Breast epithelium (tissue), 4 donors: ENCODE data around the gene DCUN1D4. TPM values are rescaled to one million over a fixed set of nuclear protein-coding genes. Genes with fewer than 3 reads are reported as not detected.

Experiments used
- DNase-seq, 2 donors: peaks; one replicate each; pipeline ENCODE4 v3.0.0-alpha.2; 2019; ENCODE audit warnings: low spot score in 2 of 2
- H3K27ac ChIP-seq, 2 donors: fragments of 200-600 bp; sonication (generic) in 1 of 2; one replicate each; pipeline ENCODE4 v1.5.1; 2016 to 2019; ENCODE audit warnings: mild to moderate bottlenecking in 1 of 2
- H3K27me3 ChIP-seq, 2 donors: fragments of 200-600 bp; sonication (generic) in 1 of 2; one replicate each; pipeline versions ENCODE4 v1.5.1 to v1.6.0; 2017 to 2019; ENCODE audit warnings: control low read depth in 1 of 2, mild to moderate bottlenecking in 1 of 2
- H3K36me3 ChIP-seq: fragments of 200-600 bp; one replicate; pipeline ENCODE4 v1.5.1; 2019
- H3K4me1 ChIP-seq, 2 donors: fragments of 200-600 bp; sonication (generic); one replicate each; pipeline ENCODE4 v1.5.1; 2016 to 2019; ENCODE audit warnings: control low read depth in 1 of 2
- H3K4me3 ChIP-seq, 3 donors: fragments of 200-600 bp; sonication (generic); 1 replicate in 2 of 3; 2 replicates in 1 of 3; pipeline ENCODE4 v1.5.1; 2016 to 2019; ENCODE audit warnings: mild to moderate bottlenecking in 3 of 3, moderate library complexity in 2 of 3
- H3K9me3 ChIP-seq, 2 donors: fragments of 200-600 bp; sonication (generic) in 1 of 2; one replicate each; pipeline ENCODE4 v1.5.1; 2016 to 2019; ENCODE audit warnings: control low read depth in 1 of 2
- POLR2A ChIP-seq: fragments of 450-650 bp; IDR thresholded peaks from one replicate; pipeline ENCODE4 v1.6.1; 2016; ENCODE audit warnings: antibody characterized with exemption, mild to moderate bottlenecking, moderate library complexity
- POLR2AphosphoS5 ChIP-seq, 3 donors: sonication (generic); formaldehyde crosslinking; IDR thresholded peaks; one replicate each; pipeline ENCODE4 v1.6.1; 2017; ENCODE audit warnings: antibody characterized with exemption in 3 of 3
- intact Hi-C: fragments of 100-400 bp; cut with DNase I; formaldehyde crosslinking; loops from one replicate; pipeline ENCODE4 v1.15.1; 2023; ENCODE audit warnings: low total_unique reads
- total RNA-seq, 3 donors: library from RNA; depleted of rRNA; stranded (reverse); fragments of >200 nt; gene quantifications; one replicate each; pipeline ENCODE4 v1.1.0, GENCODE V29; 2016
- TF ChIP-seq, protein P1 (sequence below), 3 donors: fragments of 450-650 bp; IDR thresholded peaks; one replicate each; pipeline ENCODE4 v1.5.1; 2016 to 2017; ENCODE audit warnings: antibody characterized with exemption in 3 of 3, mild to moderate bottlenecking in 3 of 3, moderate library complexity in 3 of 3

The DCUN1D4 gene
- total RNA-seq, 3 donors from 2014 or later = 47.2 to 68.8 (median 57.4) TPM

DNA sequence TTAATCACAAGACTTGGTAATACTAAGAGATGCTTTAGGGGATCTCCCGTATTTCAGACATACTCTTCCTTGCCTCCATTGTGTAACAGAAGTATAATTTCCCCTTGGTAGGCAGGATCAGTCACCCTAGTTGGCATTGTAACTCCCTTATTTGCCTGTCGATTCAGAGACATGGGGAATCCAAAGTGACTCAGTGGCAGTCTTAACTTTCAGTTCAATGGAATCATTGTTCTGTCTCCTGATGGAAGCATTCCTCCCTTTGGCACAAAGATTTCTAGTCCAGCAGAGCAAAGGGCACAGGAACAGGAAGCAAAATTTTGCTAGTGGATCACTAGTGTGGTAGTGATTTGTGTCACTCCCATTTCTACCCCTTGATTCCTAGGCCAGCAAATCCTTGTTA lies 80.4 kb downstream of the DCUN1D4 start:
- Histone ChIP-seq H3K4me3 (no peak overlapping the region), H3K27me3 (no peaks in the 10 kb centered on the region), H3K27ac (no peak overlapping the region), H3K9me3 (peaks cover 0 to 6% of the 10 kb centered on the region in 2 donors), H3K36me3 (no peaks in the 10 kb centered on the region), H3K4me1 (no peaks in the 10 kb centered on the region)
- no peak for DNase-seq
- intact Hi-C loops = no loop called here
- TF ChIP-seq POLR2A = no peak
- no peak for TF ChIP-seq POLR2AphosphoS5 (IDR thresholded peaks at IDR 0.05)
- TF ChIP-seq, protein P1, sequence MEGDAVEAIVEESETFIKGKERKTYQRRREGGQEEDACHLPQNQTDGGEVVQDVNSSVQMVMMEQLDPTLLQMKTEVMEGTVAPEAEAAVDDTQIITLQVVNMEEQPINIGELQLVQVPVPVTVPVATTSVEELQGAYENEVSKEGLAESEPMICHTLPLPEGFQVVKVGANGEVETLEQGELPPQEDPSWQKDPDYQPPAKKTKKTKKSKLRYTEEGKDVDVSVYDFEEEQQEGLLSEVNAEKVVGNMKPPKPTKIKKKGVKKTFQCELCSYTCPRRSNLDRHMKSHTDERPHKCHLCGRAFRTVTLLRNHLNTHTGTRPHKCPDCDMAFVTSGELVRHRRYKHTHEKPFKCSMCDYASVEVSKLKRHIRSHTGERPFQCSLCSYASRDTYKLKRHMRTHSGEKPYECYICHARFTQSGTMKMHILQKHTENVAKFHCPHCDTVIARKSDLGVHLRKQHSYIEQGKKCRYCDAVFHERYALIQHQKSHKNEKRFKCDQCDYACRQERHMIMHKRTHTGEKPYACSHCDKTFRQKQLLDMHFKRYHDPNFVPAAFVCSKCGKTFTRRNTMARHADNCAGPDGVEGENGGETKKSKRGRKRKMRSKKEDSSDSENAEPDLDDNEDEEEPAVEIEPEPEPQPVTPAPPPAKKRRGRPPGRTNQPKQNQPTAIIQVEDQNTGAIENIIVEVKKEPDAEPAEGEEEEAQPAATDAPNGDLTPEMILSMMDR (IDR thresholded peaks at IDR 0.05) = no peak

DNA sequence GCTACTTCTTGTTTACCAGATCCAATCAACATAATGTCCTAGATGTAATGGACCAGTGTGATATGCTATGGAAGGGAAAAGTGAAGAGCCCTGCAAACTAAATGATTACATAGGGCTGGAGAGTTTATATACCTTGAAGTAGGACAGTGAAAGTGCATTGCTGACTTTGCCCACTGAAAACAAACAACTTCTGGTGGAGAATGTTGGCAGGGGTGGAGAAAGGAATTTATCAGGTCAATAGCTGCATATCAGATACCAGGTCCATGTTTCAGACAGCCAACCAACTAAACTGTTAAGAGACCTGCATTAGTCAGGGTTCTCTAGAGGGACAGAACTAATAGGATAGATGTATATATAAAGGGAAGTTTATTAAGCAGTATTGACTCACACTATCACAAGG lies 82.4 kb downstream of the DCUN1D4 start:
- no peak for DNase-seq
- no peaks in the 10 kb centered on the region for H3K36me3 ChIP-seq
- no peaks in the 10 kb centered on the region for H3K27me3 ChIP-seq
- intact Hi-C loops = no loop called here
- H3K9me3 ChIP-seq = peaks cover 0 to 4% of the 10 kb centered on the region in 2 donors
- H3K27ac ChIP-seq = no peak overlapping the region
- H3K4me3 ChIP-seq = no peak overlapping the region
- H3K4me1 ChIP-seq = no peaks in the 10 kb centered on the region
- TF ChIP-seq POLR2A (no peak), POLR2AphosphoS5 (IDR thresholded peaks at IDR 0.05) (no peak)
- TF ChIP-seq, protein P1 (IDR thresholded peaks at IDR 0.05) = no peak

DNA sequence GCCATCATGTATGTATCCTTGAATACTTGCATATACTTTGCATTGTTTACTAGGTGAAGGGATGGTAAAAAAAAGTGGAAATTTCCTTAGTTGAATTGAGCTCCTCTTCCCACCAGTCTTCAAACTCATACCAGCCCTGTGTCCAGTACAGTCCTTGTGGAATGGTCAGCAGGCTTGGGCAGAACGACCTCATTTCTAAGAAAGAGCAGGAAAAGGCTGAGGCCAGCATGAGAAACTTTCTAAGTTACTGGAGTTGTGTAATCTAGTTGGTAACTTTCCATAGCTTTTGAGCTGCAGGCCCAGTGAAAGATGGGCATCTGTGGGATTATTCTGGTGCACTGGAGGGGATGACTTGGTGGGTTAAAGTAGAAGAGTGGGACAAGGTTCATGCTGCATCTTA lies 87.6 kb downstream of the DCUN1D4 start:
- no peaks in the 10 kb centered on the region for H3K4me1 ChIP-seq
- no peak for DNase-seq
- intact Hi-C loops = no loop called here
- H3K36me3 ChIP-seq = no peaks in the 10 kb centered on the region
- H3K4me3 ChIP-seq = no peak overlapping the region
- no peaks in the 10 kb centered on the region for H3K27me3 ChIP-seq
- TF ChIP-seq POLR2A (no peak), POLR2AphosphoS5 (IDR thresholded peaks at IDR 0.05) (no peak)
- TF ChIP-seq, protein P1 (IDR thresholded peaks at IDR 0.05) = no peak
- no peak overlapping the region for H3K27ac ChIP-seq
- no peaks in the 10 kb centered on the region for H3K9me3 ChIP-seq

DNA sequence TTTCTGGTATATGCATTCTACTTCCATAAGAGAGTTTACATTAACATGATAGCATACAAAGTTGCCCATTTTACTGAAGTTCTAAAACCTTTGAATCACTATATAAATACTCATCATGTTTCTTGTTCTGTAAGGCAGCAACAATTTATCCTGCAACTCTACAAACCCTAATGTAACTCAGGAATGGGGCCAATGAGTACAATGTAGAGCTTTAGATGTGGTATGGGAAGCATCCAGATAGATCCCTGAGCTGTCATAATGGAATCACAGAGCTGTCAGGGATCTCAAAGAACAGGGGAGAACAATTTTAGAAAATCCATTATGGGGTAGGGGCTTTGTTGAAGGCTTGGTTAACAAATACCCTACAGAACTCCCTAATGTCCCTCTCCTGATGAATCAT lies 88.5 kb downstream of the DCUN1D4 start:
- intact Hi-C loops = no loop called here
- no peaks in the 10 kb centered on the region for H3K9me3 ChIP-seq
- DNase-seq = no peak
- no peaks in the 10 kb centered on the region for H3K36me3 ChIP-seq
- H3K4me3 ChIP-seq = no peak overlapping the region
- no peaks in the 10 kb centered on the region for H3K27me3 ChIP-seq
- no peak overlapping the region for H3K27ac ChIP-seq
- TF ChIP-seq, protein P1 (IDR thresholded peaks at IDR 0.05) = no peak
- TF ChIP-seq POLR2A (no peak), POLR2AphosphoS5 (IDR thresholded peaks at IDR 0.05) (no peak)
- H3K4me1 ChIP-seq = no peaks in the 10 kb centered on the region

DNA sequence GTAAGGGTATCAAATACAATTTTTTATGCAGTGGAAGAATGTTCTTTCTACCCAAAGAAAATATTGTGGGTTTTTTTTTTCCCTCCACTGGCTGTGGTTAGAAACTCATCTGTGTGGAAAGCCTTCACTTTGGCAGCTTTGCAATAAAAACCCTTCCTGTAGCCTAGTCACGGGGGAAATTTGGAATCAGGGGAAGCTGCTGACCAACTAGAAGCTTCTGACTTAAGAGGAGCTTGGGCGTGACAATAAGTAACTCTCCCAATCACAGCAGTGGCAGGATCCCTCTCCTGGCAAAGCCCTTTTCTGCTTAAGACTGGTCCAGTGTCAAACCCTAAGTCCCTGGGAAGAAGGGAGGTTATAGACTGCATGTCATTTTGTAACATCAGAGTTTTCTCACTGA lies 89.3 kb downstream of the DCUN1D4 start:
- H3K27me3 ChIP-seq = no peaks in the 10 kb centered on the region
- no peak for DNase-seq
- H3K4me3 ChIP-seq = no peak overlapping the region
- no peak overlapping the region for H3K27ac ChIP-seq
- TF ChIP-seq, protein P1 (IDR thresholded peaks at IDR 0.05) = no peak
- TF ChIP-seq POLR2AphosphoS5 (IDR thresholded peaks at IDR 0.05) = no peak
- no peak for TF ChIP-seq POLR2A
- H3K36me3 ChIP-seq = no peaks in the 10 kb centered on the region
- H3K4me1 ChIP-seq = no peaks in the 10 kb centered on the region
- H3K9me3 ChIP-seq = no peaks in the 10 kb centered on the region
- intact Hi-C loops = no loop called here
